Skin epidermis (tissue), 12 donors: Measurements from ENCODE around the gene PRODH2.
A peak's percentile ranks its signal among the peaks of the same experiment; 100 is the strongest.

Experiments used
- H3K27ac ChIP-seq, 21 experiments: fragments of 200-600 bp; sonication (generic) in 11 of 21; one replicate each; pipeline ENCODE4 v1.5.0; 2020; ENCODE audit warnings: mild to moderate bottlenecking in 3 of 21, inconsistent platforms in 2 of 21, moderate library complexity in 2 of 21
- H3K4me3 ChIP-seq, 7 experiments: fragments of 200-600 bp; sonication (generic) in 2 of 7; one replicate each; pipeline ENCODE4 v1.5.0; 2020; ENCODE audit warnings: inconsistent platforms in 2 of 7, mild to moderate bottlenecking in 2 of 7, moderate library complexity in 1 of 7

Gene PRODH2

DNA sequence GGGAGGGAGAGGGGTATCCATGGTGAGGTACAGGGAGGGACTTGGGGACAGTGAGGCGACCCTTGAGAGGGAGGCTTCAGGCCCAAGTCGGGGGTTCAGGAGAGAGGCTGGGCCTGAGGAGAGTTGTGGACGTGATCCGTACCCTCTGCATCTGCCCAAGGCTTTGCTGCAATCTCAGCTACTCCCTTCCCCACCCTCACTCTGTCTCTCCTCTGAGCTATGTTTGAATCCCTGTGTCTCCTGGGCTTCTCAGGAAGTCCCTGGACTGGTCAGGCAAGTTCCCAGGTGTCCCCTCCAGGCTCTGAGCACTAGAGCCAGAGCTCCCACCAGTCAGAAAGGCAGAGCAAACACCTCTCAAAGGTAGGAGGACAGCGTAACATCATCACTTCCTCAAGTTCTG is 62.5 kb downstream of the PRODH2 start:
- peak overlapping the region in 2 of 21 experiments; percentile 25 to 87 for H3K27ac ChIP-seq

More for the DNA sequence above, 62.5 kb downstream of the PRODH2 start:
- H3K4me3 ChIP-seq, result no peak overlapping the region
